Measurements from ENCODE around the gene HHATL.

GRCh38 chr3:42668413-42668760 lies 34.2 kb downstream of the HHATL start:
- no peak for TF ChIP-seq GATA2 (IDR thresholded peaks at IDR 0.05; ENCODE audit: low read depth, low read length)
- TF ChIP-seq GATA3 (IDR thresholded peaks at IDR 0.05; ENCODE audit: low read depth, low read length) = no peak

Data from SH-SY5Y (cell line).